ENCODE data around the gene SNURF.
"Not testable (repeated sequence)": the region's sequence is repeated elsewhere in the genome, so short reads cannot be mapped to it uniquely, and the experiment has no call there.

Gene SNURF

GRCh38 chr15:24971052-24971451, 16.3 kb downstream of the SNURF start:
- no peak for DNase-seq (ENCODE audit: low spot score)

- no peak for DNase-seq (ENCODE audit: low spot score)
Observed at GRCh38 chr15:24971772-24972171, 17.0 kb downstream of the SNURF start.

DNA sequence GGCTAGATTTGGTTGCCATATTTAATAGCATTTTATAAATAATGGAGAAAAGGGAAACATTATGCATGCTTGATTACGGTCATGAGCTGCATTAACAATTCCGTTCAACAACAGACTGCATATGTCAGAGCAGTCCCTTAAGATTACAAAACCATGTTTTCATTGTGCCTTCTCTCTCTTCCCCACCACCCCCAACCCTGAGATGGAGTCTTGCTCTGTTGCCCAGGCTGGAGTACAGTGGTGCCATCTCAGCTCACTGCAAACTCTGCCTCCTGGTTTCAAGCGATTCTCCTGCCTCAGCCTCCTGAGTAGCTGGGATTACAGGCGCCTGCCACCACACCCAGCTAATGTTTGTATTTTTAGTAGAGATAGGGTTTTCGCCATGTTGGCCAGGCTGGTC, 17.9 kb downstream of the SNURF start:
- not testable (repeated sequence) for DNase-seq (ENCODE audit: low spot score)

- DNase-seq (ENCODE audit: low spot score): no peak
Observed at GRCh38 chr15:24976932-24977331, 22.1 kb downstream of the SNURF start.

DNA sequence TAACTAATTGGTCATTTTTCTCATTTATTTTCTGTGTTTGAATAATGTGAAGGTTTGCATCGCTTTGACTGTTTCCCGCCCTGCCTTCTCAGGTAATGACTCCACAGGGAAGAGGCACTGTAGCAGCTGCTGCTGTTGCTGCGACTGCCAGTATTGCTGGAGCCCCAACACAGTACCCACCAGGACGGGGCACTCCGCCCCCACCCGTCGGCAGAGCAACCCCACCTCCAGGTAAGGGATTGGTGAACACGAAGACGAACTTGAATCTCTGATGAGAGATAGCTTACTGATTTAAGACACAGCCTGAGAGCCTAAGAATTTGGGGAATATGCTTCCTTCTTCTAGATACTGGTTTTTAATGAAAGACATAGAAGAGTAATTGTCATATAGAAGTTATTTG, 22.9 kb downstream of the SNURF start:
- no peak for DNase-seq (ENCODE audit: low spot score)

- DNase-seq (ENCODE audit: low spot score): no peak
Observed at GRCh38 chr15:24985224-24985623, 30.4 kb downstream of the SNURF start.

DNA sequence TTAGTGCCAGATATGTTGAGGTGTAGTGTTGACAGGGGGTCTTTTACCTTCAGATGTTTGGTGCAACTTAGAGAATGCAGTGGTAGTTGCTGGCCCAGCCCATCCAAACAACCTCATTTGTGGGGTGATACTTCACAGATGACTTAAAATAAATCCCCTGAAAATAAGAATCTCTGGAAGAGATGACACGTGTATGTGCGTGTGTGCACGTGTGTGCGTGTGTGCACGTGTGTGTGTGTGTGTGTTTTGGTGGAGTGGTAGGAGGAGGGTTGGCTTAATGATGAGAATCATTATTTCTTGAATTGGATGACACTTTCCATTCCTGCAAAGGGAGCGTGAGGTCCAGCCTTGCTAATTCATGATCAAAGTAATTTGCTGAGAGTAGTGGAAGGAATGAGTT, 31.9 kb downstream of the SNURF start:
- no peak for DNase-seq (ENCODE audit: low spot score)

Data from germinal center (tissue), 1 donor.